Liver (tissue), 9 donors: Measurements from ENCODE around the gene MT2A. TPM values are rescaled to one million over a fixed set of nuclear protein-coding genes. Genes with fewer than 3 reads are reported as not detected.

Source experiments
- DNase-seq: peaks from one replicate; pipeline ENCODE4 v3.0.0-alpha.2; 2017; ENCODE audit warnings: low spot score
- H3K27ac ChIP-seq, 2 donors: one replicate each; pipeline ENCODE4 v1.7.0; 2013; ENCODE audit warnings: inconsistent platforms in 2 of 2, low read length in 2 of 2, control low read depth in 1 of 2, low read depth in 1 of 2, mild to moderate bottlenecking in 1 of 2
- H3K27me3 ChIP-seq, 4 donors: one replicate each; pipeline versions ENCODE4 v1.6.1 to v1.7.0; 2013; ENCODE audit warnings: low read length in 3 of 4, inconsistent platforms in 1 of 4, mild to moderate bottlenecking in 1 of 4, moderate library complexity in 1 of 4; ENCODE audit not compliant: control insufficient read depth in 4 of 4, insufficient read depth in 4 of 4
- H3K36me3 ChIP-seq, 4 donors: one replicate each; pipeline versions ENCODE4 v1.6.1 to v1.7.0; 2013; ENCODE audit warnings: low read length in 3 of 4, mild to moderate bottlenecking in 3 of 4, low read depth in 1 of 4, moderate library complexity in 1 of 4; ENCODE audit not compliant: control insufficient read depth in 4 of 4, insufficient read depth in 3 of 4
- H3K4me1 ChIP-seq, 4 donors: one replicate each; pipeline versions ENCODE4 v1.6.1 to v1.7.0; 2013; ENCODE audit warnings: low read length in 3 of 4, mild to moderate bottlenecking in 3 of 4, moderate library complexity in 1 of 4; ENCODE audit not compliant: control insufficient read depth in 4 of 4, insufficient read depth in 4 of 4
- H3K4me3 ChIP-seq, 3 donors: one replicate each; pipeline versions ENCODE4 v1.6.1 to v1.7.0; 2013; ENCODE audit warnings: low read length in 3 of 3, control low read depth in 1 of 3, low read depth in 1 of 3, mild to moderate bottlenecking in 1 of 3
- H3K9ac ChIP-seq, 2 donors: one replicate each; pipeline ENCODE4 v1.7.0; 2013; ENCODE audit warnings: low read length in 2 of 2, mild to moderate bottlenecking in 2 of 2, moderate library complexity in 2 of 2, control low read depth in 1 of 2, low read depth in 1 of 2
- H3K9me3 ChIP-seq, 4 donors: one replicate each; pipeline versions ENCODE4 v1.6.1 to v1.7.0; 2013; ENCODE audit warnings: low read length in 3 of 4; ENCODE audit not compliant: control insufficient read depth in 4 of 4
- ATF3 ChIP-seq: IDR thresholded peaks from 2 replicates; pipeline ENCODE4 v1.6.1; 2016; ENCODE audit warnings: antibody characterized with exemption
- EGR1 ChIP-seq, 2 donors: IDR thresholded peaks; 2 replicates each; pipeline ENCODE4 v1.6.1; 2016 to 2018; ENCODE audit warnings: antibody characterized with exemption in 2 of 2, low read depth in 2 of 2
- FOXA1 ChIP-seq: IDR thresholded peaks from 2 replicates; pipeline ENCODE4 v1.6.1; 2016; ENCODE audit warnings: antibody characterized with exemption
- FOXA2 ChIP-seq: IDR thresholded peaks from 2 replicates; pipeline ENCODE4 v1.6.1; 2016; ENCODE audit warnings: antibody characterized with exemption
- GABPA ChIP-seq, 2 donors: IDR thresholded peaks in 1 of 2; conservative IDR thresholded peaks in 1 of 2; 2 replicates each; pipeline ENCODE4 v1.6.1; 2016; ENCODE audit warnings: antibody characterized with exemption in 2 of 2, mild to moderate bottlenecking in 1 of 2, moderate library complexity in 1 of 2
- HNF4A ChIP-seq, 2 donors: conservative IDR thresholded peaks; 2 replicates each; pipeline ENCODE4 v1.6.1; 2016; ENCODE audit warnings: antibody characterized with exemption in 2 of 2, mild to moderate bottlenecking in 2 of 2
- HNF4G ChIP-seq: IDR thresholded peaks from 2 replicates; pipeline ENCODE4 v1.6.1; 2016; ENCODE audit warnings: antibody characterized with exemption
- JUND ChIP-seq, 2 donors: IDR thresholded peaks; 2 replicates each; pipeline ENCODE4 v1.6.1; 2016; ENCODE audit warnings: antibody characterized with exemption in 2 of 2
- NR2F2 ChIP-seq: IDR thresholded peaks from 2 replicates; pipeline ENCODE4 v1.6.1; 2016; ENCODE audit warnings: antibody characterized with exemption
- RAD21 ChIP-seq, 2 donors: IDR thresholded peaks; 2 replicates each; pipeline ENCODE4 v1.6.1; 2016; ENCODE audit warnings: antibody characterized with exemption in 2 of 2, mild to moderate bottlenecking in 2 of 2
- RXRA ChIP-seq, 2 donors: IDR thresholded peaks; 2 replicates each; pipeline ENCODE4 v1.6.1; 2017 to 2018; ENCODE audit warnings: antibody characterized with exemption in 2 of 2, mild to moderate bottlenecking in 1 of 2
- SP1 ChIP-seq: IDR thresholded peaks from 2 replicates; pipeline ENCODE4 v1.6.1; 2018; ENCODE audit warnings: antibody characterized with exemption, mild to moderate bottlenecking
- TAF1 ChIP-seq: conservative IDR thresholded peaks from 2 replicates; pipeline ENCODE4 v1.6.1; 2016; ENCODE audit warnings: antibody characterized with exemption, mild to moderate bottlenecking
- YY1 ChIP-seq: IDR thresholded peaks from 2 replicates; pipeline ENCODE4 v1.6.1; 2016; ENCODE audit warnings: antibody characterized with exemption, mild to moderate bottlenecking
- ZBTB33 ChIP-seq: IDR thresholded peaks from 2 replicates; pipeline ENCODE4 v1.6.1; 2016; ENCODE audit warnings: antibody characterized with exemption
- WGBS: extraction: QIAGEN DNeasy Blood & Tissue Kit; methylation state at CpG from one replicate; pipeline ENCODE4 v1.1.7; 2013; 5-methylcytosine and 5-hydroxymethylcytosine counted together
- polyA plus RNA-seq, 2 donors: library from polyadenylated mRNA; stranded (reverse) in 1 of 2; unstranded in 1 of 2; fragments of 200-250 nt in 1 of 2; fragments of >200 nt in 1 of 2; fragmentation: Nextera tagmentation in 1 of 2; extraction: Ambion mirVana in 1 of 2; gene quantifications; one replicate each; pipeline versions ENCODE4 v1.2.1 to v1.2.3, GENCODE V29; 2013 to 2015
- total RNA-seq, 2 donors: library from RNA; depleted of rRNA; stranded (reverse); fragments of >200 nt; gene quantifications; one replicate each; pipeline ENCODE4 v1.2.3, GENCODE V29; 2014
- TF ChIP-seq, protein P1 (sequence below): IDR thresholded peaks from 2 replicates; pipeline ENCODE4 v1.6.1; 2016; ENCODE audit warnings: antibody characterized with exemption
- TF ChIP-seq, protein P2 (sequence below): fragments of 150-350 bp; IDR thresholded peaks from 2 replicates; pipeline ENCODE4 v1.5.1; 2017; ENCODE audit warnings: improper control_type of control experiment, low read depth, low read length; ENCODE audit not compliant: missing input control
- TF ChIP-seq, protein P3 (sequence below): IDR thresholded peaks from 2 replicates; pipeline ENCODE4 v1.6.1; 2016; ENCODE audit warnings: antibody characterized with exemption, mild to moderate bottlenecking
- donor health status: healthy.
- donor health status: healthy.
- donor health status: healthy.
- donor health status: healthy.
- donor health status: healthy.

Gene MT2A
- total and polyA plus RNA-seq, 4 donors, result 45.8 to 5,206 (median 2,233) TPM

DNA sequence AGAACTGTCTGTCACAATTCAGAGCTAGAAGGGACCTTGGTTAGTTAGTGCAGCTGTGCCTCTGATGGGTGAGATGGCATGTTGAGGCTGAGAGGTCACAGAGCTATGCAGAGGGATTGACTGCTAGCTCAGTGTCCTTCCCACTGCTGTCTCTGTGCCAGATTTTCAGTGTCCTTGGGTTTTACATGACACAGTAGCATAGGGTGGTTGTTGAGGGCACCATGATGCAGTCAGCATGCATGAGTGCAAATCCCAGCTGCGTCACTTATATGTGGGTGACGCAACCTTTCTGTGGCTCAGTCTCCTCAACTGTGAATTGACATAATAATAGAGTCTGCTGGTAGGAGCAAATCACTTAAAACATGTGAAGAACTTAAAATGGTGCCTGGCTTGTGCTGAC is 32.8 kb downstream of the MT2A start:
- Histone ChIP-seq H3K4me3 (no peak overlapping the region), H3K4me1 (peaks cover 7 to 37% (median 13%) of the 10 kb centered on the region in 4 donors), H3K27ac (peak overlapping the region in 1 of 2 donors; percentile 22), H3K36me3 (no peaks in the 10 kb centered on the region), H3K27me3 (no peaks in the 10 kb centered on the region), H3K9ac (no peak overlapping the region), H3K9me3 (no peaks in the 10 kb centered on the region)
- no peak for DNase-seq
- no peak for TF ChIP-seq ZBTB33
- TF ChIP-seq HNF4G, result no peak
- no peak for TF ChIP-seq GABPA (IDR thresholded peaks at IDR 0.05 in 1 of 2, conservative IDR thresholded peaks at IDR 0.05 in 1 of 2)
- TF ChIP-seq, protein P1, sequence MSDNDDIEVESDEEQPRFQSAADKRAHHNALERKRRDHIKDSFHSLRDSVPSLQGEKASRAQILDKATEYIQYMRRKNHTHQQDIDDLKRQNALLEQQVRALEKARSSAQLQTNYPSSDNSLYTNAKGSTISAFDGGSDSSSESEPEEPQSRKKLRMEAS, result no peak
- 97% methylated on average over 2 of the region's 2 CpGs for WGBS

GRCh38 chr16:56643080-56643778 is 34.8 kb downstream of the MT2A start:
- DNase-seq, result peak; percentile 63
- 4% methylated on average over 42 of the region's 42 CpGs for WGBS
- Histone ChIP-seq H3K36me3 (no peaks in the 10 kb centered on the region), H3K9ac (peak overlapping the region in 1 of 2 donors; percentile 46), H3K9me3 (no peaks in the 10 kb centered on the region), H3K27ac (peak overlapping the region; percentile 70 to 88), H3K27me3 (no peaks in the 10 kb centered on the region), H3K4me3 (peak overlapping the region; percentile 40 to 61 (median 50)), H3K4me1 (peaks cover 11 to 44% (median 22%) of the 10 kb centered on the region in 4 donors)
- TF ChIP-seq, protein P2, sequence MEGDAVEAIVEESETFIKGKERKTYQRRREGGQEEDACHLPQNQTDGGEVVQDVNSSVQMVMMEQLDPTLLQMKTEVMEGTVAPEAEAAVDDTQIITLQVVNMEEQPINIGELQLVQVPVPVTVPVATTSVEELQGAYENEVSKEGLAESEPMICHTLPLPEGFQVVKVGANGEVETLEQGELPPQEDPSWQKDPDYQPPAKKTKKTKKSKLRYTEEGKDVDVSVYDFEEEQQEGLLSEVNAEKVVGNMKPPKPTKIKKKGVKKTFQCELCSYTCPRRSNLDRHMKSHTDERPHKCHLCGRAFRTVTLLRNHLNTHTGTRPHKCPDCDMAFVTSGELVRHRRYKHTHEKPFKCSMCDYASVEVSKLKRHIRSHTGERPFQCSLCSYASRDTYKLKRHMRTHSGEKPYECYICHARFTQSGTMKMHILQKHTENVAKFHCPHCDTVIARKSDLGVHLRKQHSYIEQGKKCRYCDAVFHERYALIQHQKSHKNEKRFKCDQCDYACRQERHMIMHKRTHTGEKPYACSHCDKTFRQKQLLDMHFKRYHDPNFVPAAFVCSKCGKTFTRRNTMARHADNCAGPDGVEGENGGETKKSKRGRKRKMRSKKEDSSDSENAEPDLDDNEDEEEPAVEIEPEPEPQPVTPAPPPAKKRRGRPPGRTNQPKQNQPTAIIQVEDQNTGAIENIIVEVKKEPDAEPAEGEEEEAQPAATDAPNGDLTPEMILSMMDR, result peak; percentile 51
- TF ChIP-seq FOXA1 (peak; percentile 33), FOXA2 (no peak), NR2F2 (no peak), JUND (IDR thresholded peaks at IDR 0.05) (peak in 1 of 2 donors; percentile 27), HNF4A (conservative IDR thresholded peaks at IDR 0.05) (peak; percentile 46 to 60), HNF4G (no peak), SP1 (peak; percentile 85), GABPA (IDR thresholded peaks at IDR 0.05 in 1 of 2, conservative IDR thresholded peaks at IDR 0.05 in 1 of 2) (no peak), RAD21 (IDR thresholded peaks at IDR 0.05) (peak; percentile 72 to 76), ATF3 (no peak), ZBTB33 (no peak), YY1 (peak; percentile 68), RXRA (IDR thresholded peaks at IDR 0.05) (peak; percentile 72 to 75), EGR1 (IDR thresholded peaks at IDR 0.05; ENCODE audit: low read depth in 2 of 2) (peak in 1 of 2 donors; percentile 78), TAF1 (peak; percentile 70)
- TF ChIP-seq, protein P3, sequence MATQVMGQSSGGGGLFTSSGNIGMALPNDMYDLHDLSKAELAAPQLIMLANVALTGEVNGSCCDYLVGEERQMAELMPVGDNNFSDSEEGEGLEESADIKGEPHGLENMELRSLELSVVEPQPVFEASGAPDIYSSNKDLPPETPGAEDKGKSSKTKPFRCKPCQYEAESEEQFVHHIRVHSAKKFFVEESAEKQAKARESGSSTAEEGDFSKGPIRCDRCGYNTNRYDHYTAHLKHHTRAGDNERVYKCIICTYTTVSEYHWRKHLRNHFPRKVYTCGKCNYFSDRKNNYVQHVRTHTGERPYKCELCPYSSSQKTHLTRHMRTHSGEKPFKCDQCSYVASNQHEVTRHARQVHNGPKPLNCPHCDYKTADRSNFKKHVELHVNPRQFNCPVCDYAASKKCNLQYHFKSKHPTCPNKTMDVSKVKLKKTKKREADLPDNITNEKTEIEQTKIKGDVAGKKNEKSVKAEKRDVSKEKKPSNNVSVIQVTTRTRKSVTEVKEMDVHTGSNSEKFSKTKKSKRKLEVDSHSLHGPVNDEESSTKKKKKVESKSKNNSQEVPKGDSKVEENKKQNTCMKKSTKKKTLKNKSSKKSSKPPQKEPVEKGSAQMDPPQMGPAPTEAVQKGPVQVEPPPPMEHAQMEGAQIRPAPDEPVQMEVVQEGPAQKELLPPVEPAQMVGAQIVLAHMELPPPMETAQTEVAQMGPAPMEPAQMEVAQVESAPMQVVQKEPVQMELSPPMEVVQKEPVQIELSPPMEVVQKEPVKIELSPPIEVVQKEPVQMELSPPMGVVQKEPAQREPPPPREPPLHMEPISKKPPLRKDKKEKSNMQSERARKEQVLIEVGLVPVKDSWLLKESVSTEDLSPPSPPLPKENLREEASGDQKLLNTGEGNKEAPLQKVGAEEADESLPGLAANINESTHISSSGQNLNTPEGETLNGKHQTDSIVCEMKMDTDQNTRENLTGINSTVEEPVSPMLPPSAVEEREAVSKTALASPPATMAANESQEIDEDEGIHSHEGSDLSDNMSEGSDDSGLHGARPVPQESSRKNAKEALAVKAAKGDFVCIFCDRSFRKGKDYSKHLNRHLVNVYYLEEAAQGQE, result no peak
- TF ChIP-seq, protein P1, result peak; percentile 23
